Stimulated activated CD8-positive, alpha-beta memory T cell treated with anti-CD3 and anti-CD28 coated beads, Interleukin-4, amount 100 ng/mL, for 1 hour (primary cell): ENCODE measurements around the gene PCDH1.
A peak's percentile ranks its signal among the peaks of the same experiment; 100 is the strongest.

Experiments
- DNase-seq, 2 donors: peaks; one replicate each; pipeline ENCODE4 v3.0.0-alpha.2; 2020; ENCODE audit warnings: low read depth in 2 of 2, low spot score in 1 of 2

The PCDH1 gene

DNA sequence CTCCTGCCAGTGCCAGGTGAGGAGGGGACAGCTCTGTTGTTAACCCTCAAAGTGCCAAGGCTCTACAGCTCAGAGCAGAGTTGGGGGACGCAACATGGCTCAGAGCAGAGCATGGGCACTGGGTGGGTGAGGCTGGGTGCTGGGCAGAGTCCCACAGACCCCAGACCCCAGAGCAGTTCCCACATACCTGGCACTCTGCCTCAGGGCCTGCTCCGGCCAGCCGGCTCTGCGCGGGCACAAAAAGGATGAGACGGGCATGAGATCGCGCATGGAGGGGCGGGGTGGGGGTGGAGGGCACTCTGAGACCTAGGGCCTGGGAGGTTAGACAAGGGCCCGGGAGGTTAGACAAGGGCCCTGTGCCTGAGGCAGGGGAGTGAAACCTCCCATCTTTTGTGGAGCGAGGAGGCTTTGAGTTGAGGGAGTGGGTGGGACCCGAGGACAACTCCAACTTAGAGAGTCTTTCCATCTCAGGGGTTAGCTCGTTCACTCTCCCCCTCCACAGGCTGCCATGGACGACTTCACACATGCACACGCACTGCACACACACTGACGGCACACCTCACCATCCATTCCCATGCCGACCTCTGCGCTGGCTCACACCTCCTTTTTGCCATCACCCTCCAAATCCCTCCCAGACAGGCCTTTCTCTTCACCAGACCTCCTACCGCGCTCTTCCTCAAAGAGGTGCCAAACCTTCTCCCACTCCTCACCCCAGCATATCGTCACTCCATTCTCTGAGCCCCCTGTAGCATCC, 22.0 kb downstream of the PCDH1 start:
- DNase-seq = no peak

DNA sequence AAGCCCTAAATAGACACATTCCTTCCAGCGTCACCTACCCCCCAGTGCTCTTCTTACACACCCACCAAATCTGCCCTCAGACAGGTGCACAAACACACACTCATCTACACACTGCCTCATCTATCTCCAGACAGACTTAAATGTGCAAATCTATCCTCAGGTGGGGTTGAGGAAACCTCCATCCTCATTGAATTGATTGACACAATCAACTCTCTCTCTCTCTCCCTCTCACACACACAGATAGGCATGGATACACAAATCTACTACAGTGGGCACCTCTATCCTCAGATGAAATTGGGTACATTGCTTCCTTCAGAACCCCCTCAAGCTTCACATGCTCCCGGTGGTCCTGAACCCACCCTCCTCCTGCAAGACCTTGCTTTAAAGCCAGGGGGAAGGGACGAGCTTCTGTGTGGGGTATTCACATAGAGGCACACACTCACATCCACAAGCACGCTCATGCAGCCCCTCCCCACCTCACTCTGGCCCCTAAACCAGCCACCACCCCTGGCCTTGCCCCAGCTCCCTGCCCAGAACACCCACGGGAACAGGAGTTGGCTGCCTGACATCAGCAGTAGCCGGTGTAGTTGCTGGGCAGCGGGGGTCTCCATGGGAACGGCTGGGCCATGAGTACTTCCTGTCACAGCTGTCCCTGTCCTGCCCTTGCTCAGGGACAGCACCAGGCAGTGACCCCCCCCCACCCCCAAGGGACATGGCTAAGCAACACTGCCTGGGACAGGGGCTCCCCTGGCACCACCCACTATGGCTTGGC, 22.8 kb downstream of the PCDH1 start:
- DNase-seq = no peak

DNA sequence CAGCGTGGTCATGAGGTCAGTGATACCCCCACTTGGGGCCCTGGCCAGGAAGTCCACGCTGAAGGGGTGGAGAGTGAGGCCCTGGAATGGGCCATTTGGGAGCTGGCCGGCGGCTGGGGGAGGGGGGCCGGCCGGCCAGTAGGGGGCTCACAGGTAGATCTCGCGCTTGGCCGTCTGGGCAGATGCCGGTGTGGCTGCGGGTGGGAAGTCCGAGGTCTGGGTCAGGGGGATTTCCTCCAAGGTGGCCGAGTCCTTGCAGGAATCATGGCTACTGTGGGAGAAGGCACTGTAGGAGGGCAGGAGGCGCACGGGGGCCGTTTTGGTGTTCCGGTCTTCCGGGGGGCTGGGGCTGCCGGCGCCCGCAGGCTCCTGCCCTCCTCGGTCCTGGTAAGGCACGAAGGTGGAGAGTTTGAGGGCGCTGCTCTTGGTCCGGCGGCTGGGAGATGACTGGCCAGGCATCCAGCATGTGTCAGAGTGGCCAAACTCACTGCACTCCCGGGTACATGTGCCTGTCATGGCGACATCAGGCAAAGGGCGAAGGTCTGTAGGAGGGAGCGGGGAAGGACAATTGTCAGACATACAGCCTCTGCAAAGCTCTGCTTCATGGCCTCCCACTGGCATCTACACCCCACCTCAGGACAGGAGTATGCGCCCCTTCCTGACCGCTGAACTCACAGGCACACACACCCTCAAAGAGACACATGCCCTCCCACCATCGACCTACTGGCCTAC, 24.1 kb downstream of the PCDH1 start:
- no peak for DNase-seq

DNA sequence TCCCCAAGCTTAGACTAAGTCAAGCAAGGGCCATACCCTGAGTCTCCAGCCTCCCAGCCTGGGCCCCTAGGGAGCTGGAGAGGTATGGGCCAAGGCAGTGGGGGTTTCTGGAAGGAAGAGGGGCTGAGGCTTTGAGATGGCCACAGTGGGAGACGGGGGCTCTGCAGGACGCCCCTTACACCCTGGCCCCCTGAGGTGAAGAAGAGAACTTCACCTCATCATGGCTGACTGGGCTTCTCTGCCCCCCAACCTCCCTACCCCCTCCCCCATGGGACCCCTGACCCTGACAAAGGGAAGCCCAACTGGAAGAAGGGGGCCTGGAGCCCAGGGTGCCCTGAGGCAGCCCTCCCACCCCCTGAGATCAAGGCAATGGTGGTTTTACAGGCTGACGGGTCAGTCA, 25.8 kb downstream of the PCDH1 start:
- DNase-seq = no peak

DNA sequence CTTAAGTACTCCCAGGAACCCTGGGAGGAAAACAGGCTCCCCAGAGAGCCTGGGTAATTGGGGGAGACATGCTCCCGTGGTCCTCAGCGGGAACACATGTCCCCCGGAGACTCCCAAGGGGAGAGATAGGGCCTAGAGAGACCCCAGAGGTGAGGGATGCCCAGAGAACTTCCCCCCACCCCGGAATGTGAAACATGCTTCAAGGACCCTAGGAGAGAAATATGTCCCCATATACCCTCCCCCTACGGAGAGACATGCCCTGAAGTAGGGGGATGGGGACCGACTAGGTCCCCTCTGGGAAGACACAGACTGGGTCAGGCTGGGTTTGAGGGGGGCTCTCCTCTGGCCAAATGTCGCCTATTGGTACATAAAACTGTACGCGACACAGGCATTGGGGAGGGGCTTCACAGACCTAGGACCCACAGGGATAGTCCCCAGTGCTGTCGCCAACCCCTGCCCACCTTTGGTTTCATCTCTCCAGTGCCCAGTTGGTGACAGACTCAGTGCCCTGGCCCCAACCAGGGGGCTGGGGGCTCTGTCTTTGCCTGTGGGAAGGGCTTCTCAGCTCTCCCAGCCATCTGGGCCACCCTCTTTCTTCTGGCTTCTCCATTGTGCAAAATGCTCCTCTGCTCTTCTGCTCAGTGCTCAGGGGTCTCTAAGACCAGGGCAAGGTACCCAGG, 26.9 kb downstream of the PCDH1 start:
- no peak for DNase-seq

DNA sequence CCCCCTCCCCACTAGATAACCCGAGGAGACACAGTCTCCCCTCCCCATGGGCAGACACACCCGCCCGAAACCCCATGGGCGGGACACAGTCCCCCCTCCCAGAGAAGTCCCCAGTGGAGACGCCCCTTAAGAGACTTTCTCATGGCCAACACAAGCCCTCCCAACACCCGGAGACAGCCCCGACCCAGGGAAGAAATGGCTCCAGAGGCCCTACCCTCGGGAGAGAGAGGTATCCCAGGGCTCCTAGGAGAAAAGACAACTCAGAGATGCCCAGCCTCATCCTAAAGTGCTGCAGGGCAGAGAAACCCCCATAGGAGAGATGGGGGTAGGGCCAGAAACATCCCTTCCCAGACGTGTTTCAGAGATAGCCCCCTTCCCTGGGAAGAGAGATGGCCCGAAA, 27.4 kb downstream of the PCDH1 start:
- no peak for DNase-seq

DNA sequence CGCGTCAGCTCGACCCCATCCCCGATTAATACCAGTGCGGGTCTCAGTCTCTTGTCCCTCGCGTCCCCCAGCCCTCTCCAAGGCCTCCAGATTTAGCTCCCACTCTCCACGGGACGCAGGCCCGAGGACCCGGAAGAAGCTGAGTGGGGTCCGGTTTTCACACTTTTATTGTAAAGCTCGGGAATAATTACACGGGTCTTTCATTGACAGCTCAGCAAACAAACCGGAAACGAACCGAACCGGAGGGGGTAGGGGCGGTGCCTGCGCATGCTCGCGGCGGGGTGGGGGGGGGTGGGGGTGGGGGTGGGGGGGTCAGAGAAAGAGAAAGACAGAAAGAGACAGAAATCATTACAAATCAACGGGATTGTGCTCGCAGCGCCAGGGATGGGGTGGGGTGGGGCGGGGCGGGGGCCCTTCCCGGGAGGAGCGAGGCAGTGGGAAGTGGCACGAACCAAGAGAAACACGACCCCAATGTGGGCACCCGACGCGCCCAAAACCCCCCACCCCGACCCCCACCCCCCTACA, 27.9 kb downstream of the PCDH1 start:
- no peak for DNase-seq

DNA sequence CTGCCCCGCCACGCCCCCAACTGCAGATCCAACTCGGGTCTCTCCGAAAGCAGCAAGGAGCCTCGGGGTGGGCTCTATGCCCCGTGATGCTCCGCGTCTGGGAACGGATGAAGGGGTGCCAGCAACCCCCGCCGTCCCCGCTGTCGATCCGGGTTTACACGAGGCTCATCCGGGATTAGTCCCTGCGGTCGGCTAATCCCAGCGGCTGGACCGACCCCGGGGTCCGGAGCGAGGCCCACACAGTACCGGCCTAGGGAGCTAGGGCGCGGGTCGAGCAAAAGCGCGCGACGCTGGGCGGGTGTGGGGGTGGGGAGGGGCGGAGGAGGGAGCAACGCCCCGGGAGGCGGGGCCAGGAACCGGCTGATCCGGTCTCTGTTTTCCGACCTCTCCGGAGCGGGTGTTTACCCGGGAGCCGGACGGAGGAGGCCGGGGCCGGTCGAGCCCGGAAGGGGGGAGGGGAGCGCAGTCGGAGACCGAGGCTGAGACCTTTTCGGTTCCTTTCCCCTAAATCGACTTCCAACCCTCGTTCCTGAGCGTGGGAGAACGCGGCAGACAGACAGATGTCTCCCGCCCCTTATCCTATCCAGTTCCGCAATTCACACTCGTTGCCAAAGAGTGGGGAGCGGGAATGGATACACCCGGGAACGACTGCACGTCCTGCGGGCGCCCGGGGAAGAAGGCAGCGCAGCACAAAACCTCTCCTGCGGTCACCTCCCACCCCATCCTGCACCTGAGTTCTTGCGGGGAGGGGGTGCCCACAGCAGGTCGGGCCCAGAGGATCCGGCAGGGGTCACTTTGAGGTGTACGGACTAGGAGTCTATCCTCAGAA, 28.6 kb downstream of the PCDH1 start:
- DNase-seq = peak; percentile 35 to 49

DNA sequence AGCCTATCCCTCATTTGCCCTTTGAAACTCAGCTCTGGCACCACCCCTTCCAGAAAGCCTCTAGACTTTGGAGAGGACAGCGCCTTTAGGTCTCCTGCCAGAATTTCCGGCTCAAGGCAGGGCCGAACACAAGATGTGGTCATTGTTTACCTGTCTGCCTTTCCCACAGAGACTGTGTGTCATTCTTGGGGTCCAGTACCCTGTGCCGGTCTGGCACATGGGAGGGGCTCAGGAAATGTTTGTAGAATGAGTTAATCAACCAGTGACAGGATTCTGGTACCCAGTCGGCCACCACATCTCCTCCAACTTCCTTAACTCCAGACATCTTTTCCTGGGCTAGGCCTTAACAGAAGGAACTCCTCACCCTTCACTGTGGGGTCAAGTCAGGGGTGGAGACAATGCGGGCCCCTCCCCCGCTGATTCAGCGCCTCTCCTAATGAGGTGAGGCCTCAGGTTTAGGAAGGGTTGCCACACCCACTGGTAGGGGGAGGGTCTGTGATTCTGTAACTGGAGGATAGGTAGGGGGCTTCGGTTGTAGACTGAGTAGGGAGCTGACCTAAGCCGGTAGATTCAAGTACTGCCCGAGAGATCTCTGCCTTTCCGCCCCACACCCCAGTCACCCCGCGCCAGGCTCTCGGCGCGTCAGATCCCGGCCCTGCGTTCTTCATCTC, 29.3 kb downstream of the PCDH1 start:
- DNase-seq = no peak

DNA sequence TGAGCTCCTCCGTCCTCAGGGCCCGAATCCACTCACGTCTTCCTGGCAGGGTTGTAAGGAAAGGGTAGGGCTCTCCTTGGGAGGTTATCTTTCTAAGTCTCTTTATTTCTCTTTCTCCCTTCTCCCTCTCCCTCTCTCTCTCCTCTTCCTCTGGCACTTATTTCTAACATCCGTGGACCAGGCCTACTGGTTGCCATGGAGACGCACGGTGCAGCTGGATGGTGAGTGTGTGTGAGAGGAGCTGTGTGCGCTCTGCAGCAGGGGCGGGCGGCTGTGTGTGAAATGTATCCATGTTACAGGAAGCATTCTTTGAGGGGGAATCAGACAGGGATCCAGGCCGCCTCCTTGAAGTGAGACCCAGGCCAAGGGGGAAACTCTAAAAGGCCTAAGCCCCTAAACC, 32.2 kb downstream of the PCDH1 start:
- DNase-seq = no peak

DNA sequence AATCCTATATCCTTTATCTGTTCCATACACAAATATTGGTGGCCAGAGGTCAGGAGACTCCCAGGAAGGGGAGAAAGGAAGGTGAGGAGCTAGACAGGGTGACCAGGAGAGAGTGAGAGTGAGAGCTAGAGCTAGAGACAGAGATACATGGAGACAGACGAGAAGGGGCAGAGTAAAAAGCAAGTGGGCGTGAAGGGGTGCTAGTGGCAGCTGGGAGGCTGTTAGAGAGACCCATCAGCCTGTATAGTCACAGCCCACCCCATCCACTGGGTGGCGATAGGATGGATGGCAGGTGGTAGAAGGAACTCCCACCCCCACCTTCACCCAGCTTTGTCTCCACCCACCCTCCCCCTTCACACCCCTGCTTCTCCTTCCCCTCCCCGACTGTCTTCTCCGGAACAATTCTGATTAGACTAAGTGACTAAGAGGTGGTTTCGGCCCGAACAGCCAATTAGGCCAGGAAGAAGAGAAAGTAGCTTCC, 32.8 kb downstream of the PCDH1 start:
- DNase-seq = no peak

DNA sequence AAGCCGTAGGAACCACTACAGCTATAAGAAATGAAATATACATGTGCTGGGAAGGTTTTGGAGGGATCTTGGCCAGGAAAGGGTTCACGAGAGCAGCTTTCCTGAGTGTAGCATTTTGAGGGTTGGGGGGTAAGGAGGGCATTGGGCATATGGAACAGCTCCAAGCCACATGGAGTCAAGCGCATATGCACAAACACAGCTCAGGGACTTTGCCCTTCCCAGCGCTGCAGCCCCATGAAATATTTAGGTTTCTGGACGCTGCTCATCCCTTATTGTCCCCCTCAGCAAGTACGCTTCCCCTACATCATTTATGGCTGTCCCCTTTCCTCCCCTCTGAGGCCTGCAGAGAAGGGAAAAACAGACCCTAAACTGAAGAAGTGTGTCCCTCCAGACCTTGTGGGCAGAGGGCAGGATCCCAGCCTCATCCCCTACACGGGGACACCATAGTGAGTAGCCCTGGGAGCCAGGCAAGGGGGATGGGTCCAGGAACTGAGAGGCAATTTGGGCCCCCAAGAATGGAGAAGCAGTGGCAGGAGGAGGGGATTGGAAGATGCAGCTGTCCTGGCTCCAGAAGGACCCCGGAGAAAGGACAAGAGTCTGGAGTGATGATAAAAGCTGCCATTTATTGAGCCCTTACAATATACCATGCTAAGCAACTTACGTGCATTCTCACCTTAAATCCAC, 33.7 kb downstream of the PCDH1 start:
- DNase-seq = no peak

DNA sequence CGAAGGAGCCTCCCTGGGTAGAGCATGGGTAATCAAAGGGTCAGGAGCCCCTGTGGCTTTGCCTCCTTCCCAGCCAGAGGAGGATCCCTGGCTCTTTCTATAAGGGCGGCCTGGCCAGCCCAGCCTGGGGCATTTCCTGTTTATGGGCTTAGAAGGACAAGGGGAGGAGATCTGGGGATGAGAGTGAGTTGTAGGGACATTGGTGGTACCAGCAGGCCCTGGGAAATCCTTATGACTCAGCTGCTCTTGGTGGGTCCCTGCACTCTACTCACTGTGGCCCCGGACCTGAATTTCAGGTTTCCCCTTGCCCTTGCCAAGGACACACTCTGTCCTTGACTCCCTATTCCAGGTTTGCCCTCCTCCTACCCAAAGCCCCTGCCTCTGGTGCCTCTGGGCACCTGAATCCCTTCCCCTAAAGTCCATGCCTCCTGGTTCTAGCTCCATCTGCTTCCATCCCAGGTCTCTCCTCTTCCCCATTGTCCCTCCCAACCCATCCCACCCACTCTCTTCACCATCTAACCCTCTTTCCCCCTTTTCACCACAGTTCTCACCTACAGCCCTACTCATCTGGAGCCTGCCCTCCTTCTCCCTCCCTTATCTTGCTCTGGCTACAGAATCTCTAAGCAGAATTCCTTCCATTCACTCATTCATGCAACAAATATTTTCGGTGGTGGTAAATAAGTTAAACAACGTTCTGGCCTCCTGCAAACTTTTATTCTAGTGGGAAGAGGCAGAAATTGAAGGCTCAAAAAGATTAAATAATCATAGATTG, 34.9 kb downstream of the PCDH1 start:
- no peak for DNase-seq

DNA sequence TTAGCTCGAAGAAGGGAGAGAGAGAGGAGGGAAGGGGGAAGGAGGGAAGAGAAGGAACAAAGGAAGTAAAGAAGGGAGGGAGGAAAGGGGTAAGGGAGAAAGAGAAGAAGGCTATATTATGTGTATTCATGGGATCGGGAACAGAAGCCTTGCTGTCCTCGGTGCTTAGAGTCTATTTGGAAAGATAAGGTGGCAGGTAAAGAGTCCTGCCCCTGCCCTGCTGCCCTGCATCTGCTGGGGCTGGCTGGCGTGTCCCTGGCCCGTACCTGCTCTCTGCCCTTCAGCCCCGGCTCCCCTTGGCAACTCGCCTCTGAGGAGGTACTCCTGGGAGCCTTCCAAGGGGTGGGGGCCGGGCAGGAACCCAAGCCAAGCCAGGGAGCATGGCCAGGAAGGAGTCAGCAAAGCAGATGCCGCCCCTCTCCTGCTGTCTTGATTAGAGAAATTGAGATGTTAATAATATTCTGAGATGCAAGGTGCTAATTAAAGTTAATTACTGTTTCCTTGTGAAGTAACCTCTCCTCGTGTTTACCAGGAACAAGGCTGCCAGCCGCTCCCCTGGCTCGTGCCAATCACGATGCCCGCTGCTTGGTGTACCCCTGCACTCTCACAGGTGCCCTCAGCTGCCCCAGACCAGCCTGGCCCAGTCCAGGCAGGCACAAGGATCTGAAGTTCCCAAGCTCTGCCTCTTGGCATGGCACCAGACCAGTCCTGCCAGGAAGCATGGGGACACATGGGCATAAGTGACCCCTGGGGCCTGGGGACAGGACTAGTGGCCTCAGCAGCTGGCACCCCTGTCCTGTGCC, 36.6 kb downstream of the PCDH1 start:
- DNase-seq = no peak

DNA sequence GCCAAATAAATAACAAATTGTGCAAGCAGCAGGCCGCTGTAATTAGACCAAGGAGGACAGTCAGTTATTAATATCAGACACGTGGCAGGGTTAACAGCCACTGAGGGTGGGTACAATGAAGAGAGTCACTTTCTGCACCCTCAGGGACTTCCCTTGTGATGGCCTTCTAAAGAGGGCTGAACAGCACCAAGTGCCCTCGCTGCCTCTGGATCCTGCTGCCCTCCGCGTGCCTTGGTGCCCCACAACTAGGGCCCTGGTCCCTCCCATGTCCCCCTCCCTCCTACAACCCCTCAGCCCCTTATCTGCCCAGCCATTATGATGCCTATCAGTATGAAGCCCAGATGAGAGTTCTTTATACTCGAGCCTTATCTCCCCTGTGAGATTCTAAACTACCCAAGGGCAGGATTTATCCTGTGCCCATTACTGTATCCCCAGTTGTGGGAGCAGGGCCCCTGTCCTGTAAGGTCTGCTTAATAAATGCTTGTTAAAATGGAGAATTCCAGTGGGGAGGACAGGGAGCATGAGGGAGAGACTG, 37.3 kb downstream of the PCDH1 start:
- DNase-seq = no peak

DNA sequence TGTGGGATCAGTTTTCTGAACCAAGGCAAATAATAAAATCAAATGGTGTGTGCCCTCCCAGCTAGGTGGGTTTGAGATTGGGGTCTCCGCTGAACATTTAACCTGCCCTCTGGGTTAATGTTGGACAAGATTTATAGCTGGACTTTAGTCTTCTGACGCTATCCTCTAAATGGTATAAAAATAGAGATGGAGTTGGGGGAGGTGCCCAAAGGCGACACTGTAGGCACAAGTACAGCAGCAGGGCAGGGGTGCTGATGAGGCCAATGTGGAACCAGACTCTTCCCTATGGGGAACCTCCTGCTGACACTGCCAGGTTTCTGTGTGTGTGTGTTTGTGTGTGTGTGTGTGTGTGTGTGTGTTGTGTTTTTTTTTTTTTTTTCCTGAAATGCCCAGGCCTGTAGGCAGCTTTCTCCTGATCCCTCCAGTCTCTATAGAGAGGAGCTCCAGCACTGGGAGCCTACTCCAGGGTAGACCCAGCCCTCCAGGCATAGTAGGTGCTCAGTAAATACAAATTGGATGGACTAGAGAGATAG, 37.9 kb downstream of the PCDH1 start:
- DNase-seq = no peak

DNA sequence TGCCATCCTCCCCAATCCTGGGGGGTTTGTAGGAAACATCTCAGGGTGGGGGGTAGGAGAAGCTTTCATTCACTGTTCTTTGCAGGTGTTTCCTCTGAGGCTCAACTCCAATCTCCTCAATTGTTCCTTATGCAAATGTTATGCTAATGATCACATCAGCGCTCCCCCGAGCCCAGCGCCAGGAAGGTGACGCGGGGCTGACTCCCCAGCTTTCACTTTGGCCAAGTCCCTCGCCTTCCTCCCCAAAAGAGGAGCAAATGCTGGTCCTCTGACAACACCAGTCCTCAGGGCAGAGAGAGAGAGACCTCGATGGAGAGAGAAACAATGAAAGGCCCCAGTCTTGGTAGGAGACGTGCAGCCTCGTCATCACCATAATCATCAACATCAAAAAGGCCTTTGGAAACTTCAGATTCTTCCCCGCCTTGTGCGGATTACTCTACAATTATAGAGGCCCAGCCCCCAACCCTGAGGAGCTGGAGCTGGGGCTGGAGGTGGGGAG, 39.1 kb downstream of the PCDH1 start:
- no peak for DNase-seq
